ENCODE data around the gene CENPE. TPM values are rescaled to one million over a fixed set of nuclear protein-coding genes. Genes with fewer than 3 reads are reported as not detected.

Gene CENPE
- total and polyA plus RNA-seq, 2 of the 8 experiments (the other 6 are each of a cell fraction or from before 2014, with no cell fraction given) = 2.1 to 49.0 TPM

DNA sequence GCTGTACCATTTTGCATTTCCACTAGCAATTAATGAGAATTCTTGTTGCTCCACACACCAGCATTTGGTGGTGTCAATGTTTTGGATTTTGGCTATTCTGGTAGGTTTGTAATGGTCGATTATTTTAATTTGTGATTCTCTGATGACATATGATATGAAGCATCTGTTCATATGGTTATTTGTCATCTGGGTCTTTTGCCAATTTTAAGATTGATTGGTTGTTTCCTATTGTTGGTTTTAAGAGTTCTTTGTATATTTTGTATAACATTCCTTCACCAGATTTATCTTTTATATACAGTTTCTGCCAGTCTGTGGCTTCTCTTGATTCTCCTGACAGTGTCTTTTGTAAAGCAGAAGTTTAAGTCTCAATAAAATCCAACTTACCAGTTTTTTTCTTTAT is 80.0 kb downstream of the CENPE start:
- no peak overlapping the region for H4K91ac ChIP-seq (replicated peaks; ENCODE audit: insufficient read length, low read length)
- CTCF ChIA-PET (ENCODE audit: partially characterized antibody) = no interaction called here
- H3K4ac ChIP-seq (replicated peaks; ENCODE audit: insufficient read length, low read depth, low read length) = no peak overlapping the region
- H3K18ac ChIP-seq (ENCODE audit: extremely low read depth, low read length) = no peak overlapping the region
- no peak overlapping the region for H2BK5ac ChIP-seq (ENCODE audit: low read depth, low read length)
- H2AK5ac ChIP-seq (ENCODE audit: low read depth, low read length) = no peak overlapping the region
- H2BK12ac ChIP-seq (ENCODE audit: low read depth, low read length) = no peak overlapping the region
- no peaks in the 10 kb centered on the region for H3K27me3 ChIP-seq (replicated peaks in 1 of 4; ENCODE audit: control insufficient read depth in 3 of 4, extremely low read depth in 1 of 4, insufficient read depth in 3 of 4, low read length in 3 of 4)
- no peaks in the 10 kb centered on the region for H3K79me2 ChIP-seq (ENCODE audit: control insufficient read depth in 1 of 2, insufficient read depth in 2 of 2, low read length in 2 of 2)
- no peak overlapping the region for H3K56ac ChIP-seq (replicated peaks; ENCODE audit: insufficient read length, low read depth, low read length)
- H3K4me3 ChIP-seq (ENCODE audit: extremely low read depth in 1 of 4, insufficient read depth in 2 of 4, low read depth in 3 of 4, low read length in 4 of 4) = no peak overlapping the region
- no peak overlapping the region for H4K8ac ChIP-seq (ENCODE audit: extremely low read depth, insufficient read depth, low read length)
- no peak for TF ChIP-seq HDAC2 (IDR thresholded peaks at IDR 0.05; ENCODE audit: borderline replicate concordance in 1 of 2, low read depth in 2 of 2, low read length in 2 of 2)
- no peak for TF ChIP-seq PHF8 (conservative IDR thresholded peaks at IDR 0.05; ENCODE audit: low read depth, low read length)
- TF ChIP-seq CTBP2 (IDR thresholded peaks at IDR 0.05; ENCODE audit: borderline replicate concordance, insufficient read depth, insufficient read length, low read length) = no peak
- TF ChIP-seq CREB1 (IDR thresholded peaks at IDR 0.05) = no peak
- no peak for TF ChIP-seq SIRT6 (IDR thresholded peaks at IDR 0.05; ENCODE audit: low read length)
- no peak for TF ChIP-seq POLR2A (IDR thresholded peaks at IDR 0.05; ENCODE audit: control extremely low read depth in 1 of 2, low read depth in 2 of 2, low read length in 2 of 2)
- no peak for FAIRE-seq
- no peak overlapping the region for H3K9ac ChIP-seq (replicated peaks in 1 of 4; ENCODE audit: extremely low read depth in 1 of 4, low read depth in 3 of 4, low read length in 3 of 4)
- H2AFZ ChIP-seq (ENCODE audit: low read length) = no peak overlapping the region
- H3K36me3 ChIP-seq (ENCODE audit: control insufficient read depth in 2 of 4, insufficient read depth in 4 of 4, low read length in 3 of 4) = peaks cover 0 to 46% (median 8%) of the 10 kb centered on the region in 4 experiments; a peak in 6 of 8 replicates
- H3K9me3 ChIP-seq (ENCODE audit: insufficient read depth in 2 of 2, low read depth in 1 of 2, low read length in 1 of 2) = no peaks in the 10 kb centered on the region
- no peak overlapping the region for H2BK15ac ChIP-seq (ENCODE audit: low read length)
- POLR2A ChIA-PET (ENCODE audit: partially characterized antibody) = no interaction called here
- no peak overlapping the region for H2BK120ac ChIP-seq (replicated peaks; ENCODE audit: low read depth, low read length)
- no peak overlapping the region for H3K4me2 ChIP-seq (ENCODE audit: insufficient read depth in 1 of 2, low read depth in 2 of 2, low read length in 2 of 2)
- H4K5ac ChIP-seq (ENCODE audit: insufficient read length, low read depth, low read length) = no peak overlapping the region
- no peak overlapping the region for H2BK20ac ChIP-seq (ENCODE audit: low read length)
- H3K23me2 ChIP-seq (ENCODE audit: low read depth, low read length) = no peaks in the 10 kb centered on the region
- no peaks in the 10 kb centered on the region for H4K20me1 ChIP-seq (replicated peaks in 1 of 2; ENCODE audit: control insufficient read depth in 1 of 2, insufficient read depth in 2 of 2, low read length in 2 of 2)
- WGBS, 2 experiments (ENCODE audit: extremely low coverage in 1 of 2, insufficient coverage in 1 of 2, insufficient read length in 1 of 2, insufficient replicate concordance in 2 of 2, low coverage in 1 of 2, low lambda C conversion rate in 2 of 2, missing lambda C conversion rate in 1 of 2) = 96% methylated on average over 1 of the region's 1 CpG; no CpG with 5 or more reads in 1 of the 2 experiments
- H3K23ac ChIP-seq (ENCODE audit: insufficient read length) = no peak overlapping the region
- H3K4me1 ChIP-seq (replicated peaks in 1 of 4; ENCODE audit: control insufficient read depth in 3 of 4, insufficient read depth in 4 of 4, low read length in 3 of 4) = no peaks in the 10 kb centered on the region
- no peak for DNase-seq (ENCODE audit: low read depth in 1 of 2, low spot score in 2 of 2)
- no peak overlapping the region for H3K14ac ChIP-seq (ENCODE audit: insufficient read length)
- no peaks in the 10 kb centered on the region for H3K79me1 ChIP-seq (ENCODE audit: low read depth, low read length)
- no peak overlapping the region for H3K27ac ChIP-seq (ENCODE audit: low read depth, low read length)

Measured in H1 (cell line).